ENCODE measurements around the gene CCDC192. TPM values are rescaled to one million over a fixed set of nuclear protein-coding genes. Genes with fewer than 3 reads are reported as not detected.
A peak's percentile ranks its signal among the peaks of the same experiment; 100 is the strongest.

The CCDC192 gene
- total RNA-seq, result 1 to 10 TPM in 3 of 7 donors, under 1 TPM in 3, not detected in 1; 0.26 to 2.6 (median 1.00) TPM
- polyA plus RNA-seq, result under 1 TPM; 0.91 to 0.92 TPM
- long read RNA-seq, donor 1, partial matches to known transcripts, result 0 of 1 reads
- long read RNA-seq, donor 1, other reads (novel, unspliced or antisense), result 1 of 1 reads
- long read RNA-seq, donor 2, result 0 reads
- long read RNA-seq, donor 3, result 0 reads

GRCh38 chr5:127702926-127703561 is at the start of gene CCDC192:
Gene CCDC192, plus strand, starts transcription at chr5:127703391. Its CDS starts 55 bp downstream, at chr5:127703446.
- TF ChIP-seq EP300 (IDR thresholded peaks at IDR 0.05) (no peak), CTCF (IDR thresholded peaks at IDR 0.05) (no peak), POLR2A (IDR thresholded peaks at IDR 0.05) (no peak)
- H3K36me3 ChIP-seq, result no peaks in the 10 kb centered on the region
- WGBS, 3 donors, result 84 to 93% (median 91%) methylated on average over 5 of the region's 5 CpGs
- no peak within 1 kb of the TSS for H3K4me3 ChIP-seq
- no peak for DNase-seq
- no peaks in the 10 kb centered on the region for H3K9me3 ChIP-seq
- intact Hi-C loops (cut with DNase I), result loop anchor here in 1 of 4 donors (10.0 kb wide), 1 partner anchor 58 kb away; the partner anchor contains the start of gene CTXN3
- peaks cover 6% of the 10 kb centered on the region for H3K4me1 ChIP-seq (ENCODE audit: insufficient read depth)
- H3K27ac ChIP-seq, result no peak within 1 kb of the TSS
- no peaks in the 10 kb centered on the region for H3K27me3 ChIP-seq

DNA sequence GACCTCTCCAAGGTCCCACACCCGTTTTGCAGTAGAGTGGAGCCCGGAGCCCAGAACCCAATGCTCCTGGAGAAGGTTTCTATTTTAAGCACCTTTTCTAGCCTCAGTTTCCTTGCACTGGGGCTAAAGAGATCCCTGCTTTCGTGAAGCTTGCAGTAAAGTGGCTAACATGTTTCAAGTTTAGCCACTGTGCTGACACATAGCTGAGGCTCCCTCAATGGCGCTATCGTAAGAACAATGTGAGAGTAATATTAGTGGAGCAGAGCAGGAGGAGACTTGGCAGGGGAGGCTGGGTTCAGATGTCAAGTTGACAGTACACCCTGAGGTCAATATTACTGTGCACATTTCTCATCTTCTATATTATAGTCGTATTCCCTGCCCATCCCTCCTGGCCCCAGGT is 46.4 kb upstream of the CCDC192 start:
- WGBS, 3 donors, result 92 to 95% (median 93%) methylated on average over 6 of the region's 6 CpGs
- intact Hi-C loops (cut with DNase I), result no loop called here
- Histone ChIP-seq H3K27ac (no peak overlapping the region), H3K36me3 (no peaks in the 10 kb centered on the region), H3K27me3 (no peaks in the 10 kb centered on the region), H3K9me3 (no peaks in the 10 kb centered on the region), H3K4me3 (no peak overlapping the region), H3K4me1 (ENCODE audit: insufficient read depth) (peaks cover 4% of the 10 kb centered on the region)
- no peak for DNase-seq
- TF ChIP-seq POLR2A (IDR thresholded peaks at IDR 0.05) (no peak), CTCF (IDR thresholded peaks at IDR 0.05) (no peak), EP300 (IDR thresholded peaks at IDR 0.05) (no peak)

DNA sequence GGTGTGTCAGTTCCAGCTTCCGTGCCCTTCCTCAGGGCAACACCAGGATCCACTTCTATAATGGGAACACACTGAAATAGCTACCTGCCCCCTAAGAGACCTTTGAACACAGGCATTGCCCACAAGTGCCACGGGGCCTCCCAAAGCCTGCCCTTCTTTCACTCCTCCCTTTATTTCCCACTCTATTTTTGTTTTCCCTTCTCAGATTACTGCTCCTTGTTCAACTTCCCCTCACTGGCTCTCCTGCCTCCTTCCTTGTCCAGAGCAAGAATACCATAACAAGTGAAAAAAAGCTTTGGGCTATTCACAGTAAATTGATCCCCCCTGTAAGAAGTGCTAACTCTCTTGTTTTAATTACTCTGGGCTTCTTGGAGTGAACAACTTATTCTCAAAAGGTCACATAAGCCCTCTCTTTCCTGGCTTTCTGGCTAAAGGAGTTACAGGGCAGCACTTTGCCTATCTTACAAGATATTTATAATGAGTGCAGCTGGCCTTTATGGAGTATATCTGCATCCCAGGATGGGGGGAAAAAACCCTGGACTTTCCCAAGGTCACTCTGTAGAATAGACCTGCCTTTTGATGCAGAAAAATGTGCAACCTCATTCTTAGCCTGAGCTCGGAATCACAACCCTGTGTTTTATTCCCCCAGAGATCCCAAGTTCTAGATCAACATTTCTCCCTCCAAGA is 43.0 kb upstream of the CCDC192 start:
- WGBS, 3 donors, result 17 to 20% (median 18%) methylated on average over 3 of the region's 3 CpGs
- peak overlapping the region in 1 of 2 donors; percentile 61 for H3K27ac ChIP-seq
- peaks cover 7% of the 10 kb centered on the region for H3K4me1 ChIP-seq (ENCODE audit: insufficient read depth)
- H3K27me3 ChIP-seq, result no peaks in the 10 kb centered on the region
- DNase-seq, result peak in 2 of 5 donors; percentile 20 to 33
- intact Hi-C loops (cut with DNase I), result no loop called here
- TF ChIP-seq EP300 (IDR thresholded peaks at IDR 0.05), result no peak
- H3K36me3 ChIP-seq, result no peaks in the 10 kb centered on the region
- no peaks in the 10 kb centered on the region for H3K9me3 ChIP-seq
- no peak overlapping the region for H3K4me3 ChIP-seq

DNA sequence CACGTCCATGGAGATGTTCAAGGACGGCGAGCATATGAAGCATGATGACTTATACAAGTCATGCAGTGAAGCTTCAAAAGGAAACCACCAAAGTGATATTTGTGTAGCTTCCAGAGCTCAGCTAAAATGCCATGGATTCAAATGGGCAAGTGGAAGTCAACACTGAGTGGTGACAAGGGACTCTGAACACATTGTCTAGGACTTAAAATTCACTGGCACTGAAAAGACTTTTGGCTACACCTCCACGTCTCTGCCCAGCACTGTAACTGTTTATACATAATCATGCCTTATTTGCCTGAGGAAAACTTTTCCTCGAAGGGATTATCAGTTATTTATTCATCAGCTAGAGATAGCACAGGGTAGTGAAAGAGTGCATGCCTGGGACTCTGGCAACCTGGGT is 39.1 kb upstream of the CCDC192 start:
- 69 to 83% (median 69%) methylated on average over 5 of the region's 5 CpGs for WGBS, 3 donors
- intact Hi-C loops (cut with DNase I), result no loop called here
- peaks cover 8% of the 10 kb centered on the region for H3K4me1 ChIP-seq (ENCODE audit: insufficient read depth)

More for the DNA sequence above, 39.1 kb upstream of the CCDC192 start:
- no peak for DNase-seq
- H3K4me3 ChIP-seq, result no peak overlapping the region
- peak overlapping the region in 1 of 2 donors; percentile 10 for H3K27ac ChIP-seq
- no peaks in the 10 kb centered on the region for H3K36me3 ChIP-seq
- no peaks in the 10 kb centered on the region for H3K9me3 ChIP-seq
- no peaks in the 10 kb centered on the region for H3K27me3 ChIP-seq
- TF ChIP-seq CTCF (IDR thresholded peaks at IDR 0.05) (no peak), EP300 (IDR thresholded peaks at IDR 0.05) (no peak), POLR2A (IDR thresholded peaks at IDR 0.05) (no peak)

Measured in ovary (tissue), 10 donors.